DMS79 treated with DMSO at 0.1 percent for 48 hours (cell line): ENCODE measurements around the gene F7.

Experiments used
- DNase-seq: peaks from one replicate; lab custom pipeline; 2025; lab: John Stamatoyannopoulos, UW

The F7 gene

DNA sequence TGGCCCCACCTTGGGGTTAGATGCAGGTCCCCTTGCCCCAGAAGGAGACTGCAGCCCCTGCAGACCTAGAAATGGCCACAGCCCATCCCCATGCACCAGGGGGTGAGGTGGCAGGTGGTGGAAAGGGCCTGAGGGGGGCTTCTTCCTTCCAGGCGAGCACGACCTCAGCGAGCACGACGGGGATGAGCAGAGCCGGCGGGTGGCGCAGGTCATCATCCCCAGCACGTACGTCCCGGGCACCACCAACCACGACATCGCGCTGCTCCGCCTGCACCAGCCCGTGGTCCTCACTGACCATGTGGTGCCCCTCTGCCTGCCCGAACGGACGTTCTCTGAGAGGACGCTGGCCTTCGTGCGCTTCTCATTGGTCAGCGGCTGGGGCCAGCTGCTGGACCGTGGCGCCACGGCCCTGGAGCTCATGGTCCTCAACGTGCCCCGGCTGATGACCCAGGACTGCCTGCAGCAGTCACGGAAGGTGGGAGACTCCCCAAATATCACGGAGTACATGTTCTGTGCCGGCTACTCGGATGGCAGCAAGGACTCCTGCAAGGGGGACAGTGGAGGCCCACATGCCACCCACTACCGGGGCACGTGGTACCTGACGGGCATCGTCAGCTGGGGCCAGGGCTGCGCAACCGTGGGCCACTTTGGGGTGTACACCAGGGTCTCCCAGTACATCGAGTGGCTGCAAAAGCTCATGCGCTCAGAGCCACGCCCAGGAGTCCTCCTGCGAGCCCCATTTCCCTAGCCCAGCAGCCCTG is 12.8 kb downstream of the F7 start:
- DNase-seq = no peak

DNA sequence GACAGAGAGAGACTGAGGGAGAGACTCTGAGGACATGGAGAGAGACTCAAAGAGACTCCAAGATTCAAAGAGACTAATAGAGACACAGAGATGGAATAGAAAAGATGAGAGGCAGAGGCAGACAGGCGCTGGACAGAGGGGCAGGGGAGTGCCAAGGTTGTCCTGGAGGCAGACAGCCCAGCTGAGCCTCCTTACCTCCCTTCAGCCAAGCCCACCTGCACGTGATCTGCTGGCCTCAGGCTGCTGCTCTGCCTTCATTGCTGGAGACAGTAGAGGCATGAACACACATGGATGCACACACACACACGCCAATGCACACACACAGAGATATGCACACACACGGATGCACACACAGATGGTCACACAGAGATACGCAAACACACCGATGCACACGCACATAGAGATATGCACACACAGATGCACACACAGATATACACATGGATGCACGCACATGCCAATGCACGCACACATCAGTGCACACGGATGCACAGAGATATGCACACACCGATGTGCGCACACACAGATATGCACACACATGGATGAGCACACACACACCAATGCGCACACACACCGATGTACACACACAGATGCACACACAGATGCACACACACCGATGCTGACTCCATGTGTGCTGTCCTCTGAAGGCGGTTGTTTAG is 13.7 kb downstream of the F7 start:
- DNase-seq = no peak

DNA sequence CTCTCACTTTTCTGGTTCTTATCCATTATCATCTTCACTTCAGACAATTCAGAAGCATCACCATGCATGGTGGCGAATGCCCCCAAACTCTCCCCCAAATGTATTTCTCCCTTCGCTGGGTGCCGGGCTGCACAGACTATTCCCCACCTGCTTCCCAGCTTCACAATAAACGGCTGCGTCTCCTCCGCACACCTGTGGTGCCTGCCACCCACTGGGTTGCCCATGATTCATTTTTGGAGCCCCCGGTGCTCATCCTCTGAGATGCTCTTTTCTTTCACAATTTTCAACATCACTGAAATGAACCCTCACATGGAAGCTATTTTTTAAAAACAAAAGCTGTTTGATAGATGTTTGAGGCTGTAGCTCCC is 14.2 kb downstream of the F7 start:
- no peak for DNase-seq

DNA sequence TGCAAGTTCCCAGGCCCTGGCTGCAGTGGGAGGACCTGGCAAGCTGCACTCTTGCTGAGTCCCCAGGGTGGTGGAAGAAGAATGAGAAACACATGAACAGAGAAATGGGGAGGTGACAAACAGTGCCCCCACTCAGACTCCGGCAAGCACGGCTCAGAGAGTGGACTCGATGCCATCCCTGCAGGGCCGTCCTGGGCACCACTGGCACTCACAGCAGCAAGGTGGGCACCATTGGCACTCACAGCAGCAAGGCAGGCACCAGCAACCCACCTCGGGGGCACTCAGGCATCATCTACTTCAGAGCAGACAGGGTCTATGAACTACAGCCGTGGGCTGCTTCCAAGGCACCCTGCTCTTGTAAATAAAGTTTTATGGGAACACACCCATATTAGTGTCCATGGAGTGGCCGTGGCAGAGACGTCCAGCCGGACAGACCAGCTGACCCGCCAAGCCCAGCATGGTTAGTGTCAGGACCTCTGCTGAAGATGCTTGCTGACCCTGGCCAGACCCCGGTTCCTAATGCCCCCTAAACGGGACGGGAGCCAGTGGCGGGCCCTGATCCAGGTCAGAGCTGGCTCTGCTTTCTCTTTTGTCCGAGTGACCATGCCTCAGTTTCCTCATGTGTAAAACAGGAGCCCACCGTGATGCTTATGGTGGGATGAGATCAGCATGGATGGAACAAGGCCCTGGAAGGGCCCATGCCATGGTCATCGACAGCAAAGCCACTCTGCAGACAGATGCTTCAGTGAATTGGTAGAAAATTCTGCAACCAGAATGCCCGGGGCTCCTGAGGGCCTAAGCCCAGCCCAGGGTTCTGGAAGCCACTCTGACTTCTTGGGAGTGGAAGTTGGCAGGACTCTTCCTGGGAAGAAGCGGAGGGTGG is 14.9 kb downstream of the F7 start:
- DNase-seq = no peak

DNA sequence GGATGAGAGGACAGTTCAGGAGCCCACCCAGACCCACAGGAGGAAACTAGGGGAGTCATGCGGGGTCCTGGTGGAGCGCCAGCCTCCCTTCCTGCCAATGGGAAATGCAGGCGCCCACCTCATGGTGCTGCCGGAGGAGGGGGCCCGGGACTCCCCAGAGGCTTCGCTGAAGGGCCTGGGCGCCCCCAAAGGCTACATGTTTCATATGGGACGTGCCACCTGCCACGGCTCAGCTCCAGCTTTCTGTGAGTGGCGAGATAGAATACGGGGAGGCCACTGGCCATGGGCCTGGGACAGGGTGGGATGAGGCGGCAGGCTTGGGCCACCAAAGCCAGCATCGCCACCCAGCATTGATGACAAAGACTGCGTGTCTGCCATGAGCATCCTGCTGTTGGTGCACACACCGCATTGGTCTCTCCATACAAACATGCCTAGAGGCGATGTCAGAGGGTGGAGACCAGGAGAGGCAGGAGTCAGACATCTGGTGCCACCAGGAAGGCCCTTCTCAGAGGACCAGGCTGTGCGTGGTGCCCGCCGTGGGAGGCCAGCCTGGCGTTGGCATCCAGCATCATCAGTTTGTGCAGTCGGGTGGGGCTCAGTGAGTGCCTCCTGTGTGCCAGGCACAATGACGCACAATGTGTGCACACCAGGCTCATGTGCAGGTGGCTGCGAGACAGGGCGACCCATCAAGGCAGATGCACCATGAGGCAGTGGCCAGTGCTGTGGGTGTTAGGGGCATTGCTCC is 15.8 kb downstream of the F7 start:
- no peak for DNase-seq

DNA sequence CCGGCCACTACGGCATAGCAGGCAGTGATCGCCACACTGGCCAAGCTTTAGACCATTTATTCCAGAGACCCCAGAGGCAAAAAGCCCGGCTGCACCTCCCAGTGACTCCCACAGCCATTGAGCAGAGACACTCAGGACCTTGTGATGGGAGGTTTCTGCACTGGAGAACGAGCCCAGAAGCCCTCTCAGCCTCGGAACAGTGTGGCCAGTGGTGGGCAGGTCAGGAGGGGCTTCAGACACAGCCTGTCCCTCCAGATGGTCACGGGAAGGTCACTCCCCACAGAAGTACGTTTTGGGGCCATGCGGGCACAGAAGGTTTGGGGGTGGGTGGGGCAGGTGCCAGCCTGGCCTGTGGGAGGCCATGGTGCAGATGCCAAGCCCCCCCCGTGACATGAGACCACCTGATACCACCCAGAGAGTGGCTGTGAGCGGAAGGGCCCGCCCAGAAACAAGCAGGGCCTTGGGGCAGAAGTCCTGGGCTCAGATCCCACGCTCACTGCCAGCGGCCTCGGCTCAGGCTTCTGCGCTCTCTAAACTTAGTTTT is 16.4 kb downstream of the F7 start:
- DNase-seq = no peak

DNA sequence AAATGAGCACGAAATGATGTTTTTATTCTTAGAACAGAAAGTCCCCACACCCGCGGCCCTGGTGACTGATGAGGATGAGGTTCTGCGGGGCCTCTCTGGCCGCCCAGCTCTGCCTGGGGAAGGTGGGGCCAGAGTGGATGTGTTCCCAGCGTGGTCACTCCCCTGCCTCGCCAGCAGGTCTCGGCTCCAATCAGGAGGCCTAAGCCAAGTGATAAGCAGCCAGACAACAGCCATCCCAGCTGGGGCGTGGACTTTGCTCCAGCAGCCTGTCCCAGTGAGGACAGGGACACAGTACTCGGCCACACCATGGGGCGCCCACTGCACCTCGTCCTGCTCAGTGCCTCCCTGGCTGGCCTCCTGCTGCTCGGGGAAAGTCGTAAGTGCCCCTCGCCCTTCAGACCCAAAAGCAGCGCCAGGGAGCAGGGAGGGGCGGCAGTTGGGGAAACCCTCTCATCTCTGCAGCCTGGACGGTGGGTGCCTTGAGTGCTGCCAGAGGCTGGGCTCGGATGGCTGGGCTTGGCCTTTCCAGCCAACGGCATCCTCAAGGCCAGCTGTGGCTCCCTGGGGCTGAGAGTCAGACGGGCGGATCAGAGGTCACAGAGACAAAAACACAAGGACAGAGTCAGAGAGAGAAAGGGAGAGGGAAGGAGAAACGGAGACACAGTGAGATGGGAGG is 17.1 kb downstream of the F7 start, which contains the start of gene F10:
Gene F10, plus strand, starts transcription at position 250 of the 676 bp plus-strand sequence. Its CDS starts 57 bp downstream, at position 307.
- no peak for DNase-seq

DNA sequence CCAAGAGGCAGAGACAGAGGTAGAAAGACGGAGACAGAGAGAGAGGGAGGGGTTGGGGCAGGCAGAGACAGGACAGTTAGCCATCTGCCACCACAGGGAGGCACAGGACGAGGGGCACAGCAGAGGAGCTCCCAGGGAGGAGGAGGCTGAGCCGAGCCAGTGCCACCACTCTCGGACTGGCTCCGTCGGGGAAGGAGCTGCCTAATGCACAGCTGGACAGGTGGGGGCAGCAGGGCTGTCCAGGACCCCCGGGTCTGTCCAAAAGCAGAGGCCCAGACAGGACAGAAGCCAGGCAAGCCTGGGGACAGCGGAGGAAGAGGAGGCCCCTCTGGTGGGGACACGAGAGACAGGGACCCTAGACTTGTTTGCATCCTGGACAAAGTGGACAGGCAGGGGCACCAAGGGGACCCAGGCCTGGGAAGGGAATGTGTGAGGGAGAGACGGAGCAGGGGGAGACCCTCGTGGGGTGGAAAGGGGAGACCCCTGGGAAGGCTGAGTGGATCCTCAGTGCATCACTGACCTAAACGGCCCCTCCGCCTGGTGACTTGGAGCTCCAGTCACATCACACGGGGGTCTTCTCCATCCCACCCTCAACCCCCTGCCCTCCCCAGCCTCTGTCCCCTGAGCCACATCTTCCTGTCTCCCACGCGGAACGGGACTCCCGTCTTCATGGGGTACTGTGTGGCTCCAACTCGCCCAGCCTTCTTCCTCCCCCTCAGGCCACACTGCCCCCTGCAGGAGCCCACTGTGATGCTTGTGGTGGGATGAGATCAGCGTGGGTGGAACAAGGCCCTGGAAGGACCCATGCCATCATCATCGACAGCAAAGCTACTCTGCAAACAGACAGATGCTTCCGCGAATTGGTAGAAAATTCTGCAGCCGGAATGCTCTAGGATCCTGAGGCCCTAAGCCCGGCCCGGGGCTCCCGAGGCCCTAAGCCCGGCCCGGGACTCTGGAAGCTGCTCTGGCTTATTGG is 17.9 kb downstream of the F7 start:
- DNase-seq = no peak

DNA sequence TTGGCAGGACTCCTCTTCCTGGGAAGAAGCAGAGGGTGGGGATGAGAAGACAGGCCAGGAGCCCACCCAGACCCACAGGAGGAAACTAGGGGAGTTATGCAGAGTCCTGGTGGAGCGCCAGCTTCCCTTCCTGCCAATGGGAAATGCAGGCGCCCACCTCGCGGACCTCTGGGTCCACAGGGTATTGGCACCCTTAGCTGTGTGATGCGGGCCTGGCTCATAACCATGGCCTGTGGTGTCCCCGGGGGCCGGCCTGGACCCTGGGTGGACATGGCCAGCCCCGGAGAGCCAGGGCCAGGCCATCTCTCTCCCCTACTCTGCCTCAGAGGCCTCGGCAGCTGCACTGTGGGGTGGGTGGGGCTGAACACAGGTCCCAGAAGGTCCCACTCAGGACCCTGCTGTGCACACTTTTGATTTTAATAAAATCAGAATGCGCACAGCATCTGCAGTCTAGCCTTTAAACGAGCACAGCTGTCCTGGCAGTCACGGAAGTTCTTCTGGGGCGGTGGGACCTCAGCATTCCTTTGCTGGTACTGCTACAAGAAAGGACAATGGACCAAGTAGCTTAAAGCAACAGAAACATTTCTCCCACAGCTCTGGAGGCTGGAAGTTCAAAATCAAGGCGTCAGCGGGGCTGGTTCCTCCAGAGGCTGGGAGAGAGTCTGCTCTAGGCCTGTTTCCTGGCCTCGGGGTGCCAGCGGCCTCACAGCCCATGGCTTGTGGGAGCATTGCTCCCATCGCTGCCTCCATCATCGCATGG is 18.8 kb downstream of the F7 start:
- no peak for DNase-seq

DNA sequence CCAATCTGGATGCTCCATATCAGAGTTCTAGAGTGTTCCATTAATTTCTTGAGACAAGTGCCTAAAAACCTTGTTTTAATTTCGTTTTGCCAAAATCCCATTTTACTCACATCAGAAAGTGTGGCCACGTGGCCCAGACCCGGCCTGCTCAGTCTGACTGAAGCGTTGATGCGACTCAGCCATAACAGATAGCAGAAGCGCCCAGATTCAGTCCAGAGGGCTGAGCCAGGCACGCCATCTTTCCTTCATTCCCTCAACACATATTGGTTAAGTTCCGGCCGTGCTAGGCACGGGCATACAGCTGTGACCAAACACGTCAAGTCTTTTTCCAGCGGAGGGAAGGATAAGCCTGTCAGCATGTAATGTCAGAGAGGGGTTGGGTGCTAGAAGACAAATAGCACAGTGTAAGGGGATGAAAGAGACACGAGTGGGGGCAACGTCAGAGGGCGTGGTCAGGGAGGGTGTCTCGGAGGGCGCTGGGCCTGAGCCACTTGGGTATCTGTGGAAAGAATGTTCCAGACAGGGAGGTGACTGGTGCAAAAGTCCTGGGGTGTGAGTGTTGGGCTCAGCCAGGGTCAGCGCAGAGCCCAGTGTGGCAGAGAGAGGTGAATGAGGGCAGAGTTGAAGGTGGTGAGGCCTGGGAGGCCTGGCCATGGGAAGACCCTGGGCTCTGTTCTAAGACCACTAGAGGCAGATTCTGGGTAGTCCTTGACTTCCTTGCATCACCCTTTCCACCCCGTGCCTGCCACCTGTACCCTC is 20.1 kb downstream of the F7 start:
- DNase-seq = no peak

DNA sequence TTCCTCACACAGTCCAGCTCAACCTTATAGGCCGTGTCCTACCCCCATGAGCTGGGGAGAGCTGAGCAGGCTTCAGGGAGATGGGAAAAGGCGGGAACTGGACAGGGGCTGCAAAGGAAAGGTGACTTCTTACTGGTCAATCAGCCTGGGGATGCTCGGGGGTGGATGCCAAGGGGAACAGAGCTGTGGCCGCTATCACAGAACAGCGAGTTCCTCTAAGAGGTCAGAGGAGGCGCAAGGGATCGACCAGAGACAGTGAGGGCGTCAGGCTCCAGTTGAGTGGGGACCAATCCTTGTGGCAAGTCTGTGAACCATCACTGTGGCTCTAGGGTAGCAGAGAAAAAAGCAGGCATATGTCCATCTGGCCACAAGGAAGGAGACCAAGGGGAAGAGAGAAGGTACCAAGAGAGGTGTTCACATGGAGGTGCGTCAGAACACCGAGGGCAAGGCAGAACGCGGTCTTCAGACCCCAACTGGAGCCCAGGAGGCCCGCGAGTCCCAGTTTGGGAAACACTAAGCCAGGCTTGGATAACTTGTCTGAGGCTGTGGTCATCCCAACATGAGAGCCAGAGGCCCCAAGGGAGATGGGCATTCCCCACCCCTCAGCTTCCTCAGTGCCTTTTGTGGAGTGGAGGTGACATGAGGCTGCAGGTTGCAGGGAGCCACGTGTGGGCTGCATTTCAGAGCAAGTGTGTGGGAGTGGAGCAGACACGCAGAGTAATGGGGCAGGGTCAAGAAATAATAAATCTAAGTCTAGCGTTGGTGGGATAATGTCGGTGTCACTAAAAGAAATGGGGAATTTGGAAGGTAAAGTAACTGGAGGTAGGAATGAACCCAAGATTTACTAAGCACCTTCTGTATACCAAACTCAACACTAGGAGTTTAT is 20.9 kb downstream of the F7 start:
- DNase-seq = no peak

DNA sequence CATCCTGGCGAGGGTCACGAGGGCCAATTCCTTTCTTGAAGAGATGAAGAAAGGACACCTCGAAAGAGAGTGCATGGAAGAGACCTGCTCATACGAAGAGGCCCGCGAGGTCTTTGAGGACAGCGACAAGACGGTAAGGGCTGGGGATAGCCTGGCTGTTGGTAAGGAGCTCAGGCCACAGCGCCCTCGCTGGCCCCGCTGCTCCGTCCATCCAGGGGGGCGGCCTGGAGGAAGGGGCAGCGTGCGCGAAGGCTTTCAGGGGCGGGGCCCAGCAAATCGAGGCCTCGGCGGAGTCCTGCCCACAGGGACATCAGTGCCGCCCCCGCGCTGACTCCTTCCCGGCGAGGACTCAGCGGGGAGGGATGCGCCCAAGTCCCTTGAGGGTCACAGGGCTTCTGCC is 23.9 kb downstream of the F7 start:
- no peak for DNase-seq

DNA sequence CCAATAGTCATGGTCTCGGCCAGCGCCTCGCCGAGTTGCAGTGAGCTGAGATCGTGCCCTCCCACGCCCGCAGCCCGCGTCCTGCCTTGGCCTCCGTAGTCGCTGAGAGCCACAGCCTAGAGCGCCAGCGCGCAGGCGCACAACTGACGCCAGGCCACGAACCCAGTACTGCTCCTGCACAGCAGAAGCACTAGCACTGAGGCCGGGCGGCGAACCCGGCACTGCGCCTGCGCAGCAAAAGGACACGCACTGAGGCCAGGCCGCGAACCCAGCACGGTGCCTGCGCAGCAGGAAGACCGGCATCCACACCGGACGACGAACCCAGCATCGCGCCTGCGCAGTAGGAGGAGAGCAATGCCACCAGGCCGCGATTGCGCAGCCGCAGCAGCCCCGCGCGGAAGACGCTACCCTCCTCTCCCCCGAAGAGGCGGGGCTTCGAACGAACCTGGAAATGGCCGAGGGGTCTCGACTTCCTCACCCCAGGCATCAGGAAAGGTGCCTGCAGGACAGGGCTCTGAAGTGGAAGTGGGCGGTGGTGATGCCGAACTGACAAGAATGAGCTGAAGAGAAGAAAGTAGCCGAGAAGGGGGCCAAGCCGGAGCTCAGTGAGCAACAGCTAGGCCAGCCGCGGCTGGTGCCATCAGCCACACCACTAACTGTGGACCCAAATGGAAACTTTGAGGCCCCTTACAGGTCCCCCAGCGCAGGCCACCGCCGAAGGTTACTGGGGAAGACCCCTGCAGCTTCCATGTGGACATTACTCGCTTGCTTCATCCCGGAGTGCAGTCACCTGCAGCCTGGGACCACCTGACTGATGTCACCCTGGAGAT is 24.5 kb downstream of the F7 start:
- DNase-seq = no peak

DNA sequence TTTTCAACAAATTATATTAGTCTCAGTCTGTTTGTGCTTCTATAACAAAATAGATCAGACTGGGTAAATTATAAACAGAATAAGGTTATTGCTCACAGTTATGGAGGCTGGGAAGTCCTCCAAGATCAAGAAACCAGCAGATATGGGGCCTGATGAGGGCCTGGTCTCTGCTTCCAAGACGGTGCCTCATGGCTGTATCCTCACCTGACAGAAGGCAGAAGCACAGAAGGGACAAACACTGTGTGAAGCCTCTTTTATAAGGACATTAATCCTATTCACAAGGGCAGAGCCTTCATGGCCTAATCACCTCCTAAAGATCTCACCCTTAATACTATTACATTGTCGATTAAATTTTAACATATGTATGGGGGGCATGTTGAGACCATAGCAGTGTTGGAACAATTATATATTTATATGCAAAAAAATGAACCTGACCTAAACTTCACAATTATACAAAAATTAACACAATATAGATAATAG is 29.7 kb downstream of the F7 start:
- no peak for DNase-seq

DNA sequence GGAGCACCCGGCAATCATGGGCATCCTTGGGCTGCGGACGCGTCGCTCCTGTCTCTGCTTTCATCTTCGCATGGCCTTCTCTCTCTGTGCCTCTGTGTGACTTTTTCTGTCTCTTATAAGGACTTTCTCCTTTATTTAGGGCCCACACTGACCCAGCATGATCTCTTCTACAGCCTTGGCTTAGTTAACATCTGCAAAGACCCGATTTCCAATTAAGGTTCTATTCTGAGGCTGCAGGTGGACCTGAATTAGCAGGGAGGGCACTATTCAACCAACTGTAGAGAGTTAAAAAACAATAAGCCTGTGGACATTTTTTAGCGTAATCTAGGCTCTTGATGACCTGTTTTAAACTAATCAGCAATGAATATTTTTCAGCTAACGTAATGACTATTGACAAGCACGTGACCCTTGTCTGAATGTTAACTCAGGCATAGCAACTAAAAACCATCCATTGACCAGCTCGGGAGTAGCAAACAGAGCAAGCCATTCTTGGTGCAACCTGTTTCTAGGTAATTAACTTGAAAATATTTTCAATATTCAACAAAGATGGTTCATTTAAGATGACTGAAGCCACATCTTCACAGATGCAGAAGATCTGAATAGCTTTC is 32.2 kb downstream of the F7 start:
- DNase-seq = no peak
